Fibroblast of lung (primary cell): ENCODE measurements around the gene ARTN. TPM values are rescaled to one million over a fixed set of nuclear protein-coding genes. Genes with fewer than 3 reads are reported as not detected.

Experiments used
- DNase-seq, 2 donors: peaks; one replicate each; pipeline versions ENCODE4 v3.0.0 to v3.0.0-alpha.2; 2010; ENCODE audit warnings: low read depth in 2 of 2
- H2AFZ ChIP-seq: 2 replicates; pipeline ENCODE4 v1.5.1; 2012; ENCODE audit warnings: low read length, control low read depth, inconsistent platforms
- H3K27ac ChIP-seq: 2 replicates; pipeline ENCODE4 v1.5.1; 2011; ENCODE audit warnings: low read length, control low read depth; ENCODE audit not compliant: insufficient read depth
- H3K27me3 ChIP-seq: 2 replicates; pipeline ENCODE4 v1.5.1; 2011; ENCODE audit warnings: mild to moderate bottlenecking, low read length; ENCODE audit not compliant: control insufficient read depth, insufficient read depth
- H3K36me3 ChIP-seq: 2 replicates; pipeline ENCODE4 v1.5.1; 2011; ENCODE audit warnings: low read length; ENCODE audit not compliant: control insufficient read depth, insufficient read depth
- H3K4me1 ChIP-seq: 2 replicates; pipeline ENCODE4 v1.5.1; 2011; ENCODE audit warnings: low read length; ENCODE audit not compliant: control insufficient read depth, insufficient read depth; ENCODE audit errors: extremely low read depth
- H3K4me2 ChIP-seq: 2 replicates; pipeline ENCODE4 v1.5.1; 2011; ENCODE audit warnings: low read length, control low read depth; ENCODE audit not compliant: insufficient read depth; ENCODE audit errors: extremely low read depth
- H3K4me3 ChIP-seq, 4 experiments: fragments of 200-600 bp in 1 of 4; sonication (generic) in 1 of 4; replicated peaks in 1 of 4; 2 replicates each; pipeline ENCODE4 v1.5.1; 2011 to 2016; ENCODE audit warnings: low read length in 4 of 4, low read depth in 3 of 4, mild to moderate bottlenecking in 3 of 4, control low read depth in 2 of 4, inconsistent platforms in 1 of 4, mixed read lengths in 1 of 4; ENCODE audit not compliant: insufficient read depth in 1 of 4; ENCODE audit errors: control extremely low read depth in 1 of 4
- H3K79me2 ChIP-seq: 2 replicates; pipeline ENCODE4 v1.5.1; 2012; ENCODE audit warnings: mild to moderate bottlenecking, low read length, inconsistent platforms; ENCODE audit not compliant: control insufficient read depth, insufficient read depth
- H3K9ac ChIP-seq: 2 replicates; pipeline ENCODE4 v1.5.1; 2011; ENCODE audit warnings: mild to moderate bottlenecking, low read length, control low read depth; ENCODE audit not compliant: insufficient read depth
- H3K9me3 ChIP-seq: 2 replicates; pipeline ENCODE4 v1.5.1; 2012; ENCODE audit warnings: low read depth, low read length; ENCODE audit not compliant: control insufficient read depth, insufficient read depth
- H4K20me1 ChIP-seq: 2 replicates; pipeline ENCODE4 v1.5.1; 2011; ENCODE audit warnings: low read length; ENCODE audit not compliant: control insufficient read depth, insufficient read depth; ENCODE audit errors: extremely low read depth
- CTCF ChIP-seq, 2 donors: IDR thresholded peaks in 1 of 2; conservative IDR thresholded peaks in 1 of 2; 1 replicate in 1 of 2; 2 replicates in 1 of 2; pipeline ENCODE4 v1.5.1; 2011 to 2012; ENCODE audit warnings: low read length in 2 of 2, control low read depth in 1 of 2, inconsistent platforms in 1 of 2, low read depth in 1 of 2, mild to moderate bottlenecking in 1 of 2
- EZH2 ChIP-seq: IDR thresholded peaks from 2 replicates; pipeline ENCODE4 v1.5.1; 2012; ENCODE audit warnings: low read length, control low read depth, mild to moderate bottlenecking; ENCODE audit errors: missing control alignments
- polyA plus RNA-seq, 2 donors: library from polyadenylated mRNA; depleted of rRNA in 1 of 2; stranded (reverse) in 1 of 2; unstranded in 1 of 2; fragments of >200 nt; gene quantifications; 2 replicates each; pipeline ENCODE4 v1.2.1, GENCODE V29; 2011 to 2012; ENCODE audit warnings: missing spikeins in 1 of 2
- total RNA-seq: library from RNA; depleted of rRNA; stranded (reverse); fragments of >200 nt; gene quantifications from 2 replicates; pipeline ENCODE4 v1.2.1, GENCODE V29; 2014

Gene ARTN
- total and polyA plus RNA-seq, 2 donors (not counting 1 experiment from before 2014, with no cell fraction given), result 0.06 to 0.50 TPM

GRCh38 chr1:43904660-43905551, 28.7 kb upstream of the ARTN start:
- TF ChIP-seq CTCF (conservative IDR thresholded peaks at IDR 0.05 in 1 of 2, IDR thresholded peaks at IDR 0.05 in 1 of 2; ENCODE audit: low read depth in 1 of 2, low read length in 2 of 2), result no peak
- TF ChIP-seq EZH2, result no peak
- Histone ChIP-seq H3K27me3 (no peaks in the 10 kb centered on the region), H3K9me3 (no peaks in the 10 kb centered on the region), H3K36me3 (peaks cover 1% of the 10 kb centered on the region), H3K9ac (no peak overlapping the region), H3K4me3 (no peak overlapping the region), H2AFZ (no peak overlapping the region), H3K4me2 (no peak overlapping the region), H3K4me1 (no peaks in the 10 kb centered on the region), H4K20me1 (no peaks in the 10 kb centered on the region), H3K27ac (no peak overlapping the region), H3K79me2 (no peaks in the 10 kb centered on the region)
- DNase-seq, result no peak

GRCh38 chr1:43908226-43908625, 25.4 kb upstream of the ARTN start:
- no peak overlapping the region for H3K27ac ChIP-seq
- no peak overlapping the region for H3K9ac ChIP-seq
- H3K4me1 ChIP-seq, result no peaks in the 10 kb centered on the region
- no peaks in the 10 kb centered on the region for H3K27me3 ChIP-seq
- no peaks in the 10 kb centered on the region for H3K79me2 ChIP-seq
- H3K4me2 ChIP-seq, result no peak overlapping the region
- no peak for DNase-seq
- H3K4me3 ChIP-seq, result no peak overlapping the region
- H2AFZ ChIP-seq, result no peak overlapping the region
- no peaks in the 10 kb centered on the region for H3K9me3 ChIP-seq
- no peaks in the 10 kb centered on the region for H4K20me1 ChIP-seq
- TF ChIP-seq EZH2 (no peak), CTCF (conservative IDR thresholded peaks at IDR 0.05 in 1 of 2, IDR thresholded peaks at IDR 0.05 in 1 of 2; ENCODE audit: low read depth in 1 of 2, low read length in 2 of 2) (no peak)
- no peaks in the 10 kb centered on the region for H3K36me3 ChIP-seq

- H3K9ac ChIP-seq, result no peak overlapping the region
- H2AFZ ChIP-seq, result no peak overlapping the region
- DNase-seq, result no peak
- no peak overlapping the region for H3K27ac ChIP-seq
- no peaks in the 10 kb centered on the region for H3K36me3 ChIP-seq
- no peaks in the 10 kb centered on the region for H4K20me1 ChIP-seq
- no peaks in the 10 kb centered on the region for H3K79me2 ChIP-seq
- no peaks in the 10 kb centered on the region for H3K4me1 ChIP-seq
- no peaks in the 10 kb centered on the region for H3K9me3 ChIP-seq
- no peaks in the 10 kb centered on the region for H3K27me3 ChIP-seq
- no peak overlapping the region for H3K4me2 ChIP-seq
- no peak overlapping the region for H3K4me3 ChIP-seq
- TF ChIP-seq EZH2 (no peak), CTCF (conservative IDR thresholded peaks at IDR 0.05 in 1 of 2, IDR thresholded peaks at IDR 0.05 in 1 of 2; ENCODE audit: low read depth in 1 of 2, low read length in 2 of 2) (no peak)
These were observed 24.7 kb upstream of the ARTN start for GRCh38 chr1:43908858-43909257.
